Measurements from ENCODE around the gene XPO6. TPM values are rescaled to one million over a fixed set of nuclear protein-coding genes. Genes with fewer than 3 reads are reported as not detected.

XPO6 gene
- total RNA-seq, 3 donors from 2014 or later (not counting 1 experiment from before 2014, with no cell fraction given): 233 to 321 (median 240) TPM

DNA sequence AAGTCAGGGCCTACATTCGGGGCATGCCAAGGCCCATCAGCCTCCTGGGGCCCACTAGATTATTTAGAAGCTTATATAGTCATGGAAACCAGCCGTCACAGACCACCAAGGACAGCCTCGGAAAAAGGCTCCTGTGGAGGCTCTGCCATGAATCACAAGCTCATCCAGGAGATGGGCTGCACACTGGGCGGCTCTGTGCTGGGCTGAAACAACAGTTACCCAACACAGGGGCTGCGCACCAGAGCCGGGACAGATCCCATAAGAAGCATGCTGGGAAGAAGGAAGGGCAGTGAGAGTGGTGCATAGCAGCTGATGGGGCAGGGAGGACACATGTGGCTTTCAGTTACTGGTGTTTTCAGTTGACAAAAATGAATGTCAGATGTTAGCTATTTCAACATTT, 80.6 kb downstream of the XPO6 start:
- no peak for TF ChIP-seq CTCF (IDR thresholded peaks at IDR 0.05)
- intact Hi-C loops (cut with micrococcal nuclease): no loop called here
- Histone ChIP-seq H3K4me3 (ENCODE audit: low read length) (no peak overlapping the region), H3K27ac (ENCODE audit: low read length) (no peak overlapping the region), H3K27me3 (ENCODE audit: control insufficient read depth, insufficient read depth, low read length) (no peaks in the 10 kb centered on the region), H3K36me3 (ENCODE audit: control insufficient read depth, insufficient read depth, low read length) (peaks cover 88% of the 10 kb centered on the region), H3K9me3 (ENCODE audit: control insufficient read depth, insufficient read depth, low read length) (no peaks in the 10 kb centered on the region), H3K4me1 (ENCODE audit: control insufficient read depth, insufficient read depth, low read length) (peaks cover 4% of the 10 kb centered on the region)
- DNase-seq (no peak), ATAC-seq (no peak)
- H3K4me3 Mint-ChIP-seq: no peak overlapping the region
- peak overlapping the region; percentile 27 to 39 for H3K27ac Mint-ChIP-seq
- H3K9me3 Mint-ChIP-seq: no peaks in the 10 kb centered on the region
- no peaks in the 10 kb centered on the region for H3K27me3 Mint-ChIP-seq (ENCODE audit: low read depth in 2 of 2)
- peaks cover 31 to 41% of the 10 kb centered on the region in 2 donors for H3K4me1 Mint-ChIP-seq
- WGBS (ENCODE audit: insufficient coverage): 98% methylated on average over 6 of the region's 6 CpGs
- H3K36me3 Mint-ChIP-seq: peaks cover 24% of the 10 kb centered on the region

DNA sequence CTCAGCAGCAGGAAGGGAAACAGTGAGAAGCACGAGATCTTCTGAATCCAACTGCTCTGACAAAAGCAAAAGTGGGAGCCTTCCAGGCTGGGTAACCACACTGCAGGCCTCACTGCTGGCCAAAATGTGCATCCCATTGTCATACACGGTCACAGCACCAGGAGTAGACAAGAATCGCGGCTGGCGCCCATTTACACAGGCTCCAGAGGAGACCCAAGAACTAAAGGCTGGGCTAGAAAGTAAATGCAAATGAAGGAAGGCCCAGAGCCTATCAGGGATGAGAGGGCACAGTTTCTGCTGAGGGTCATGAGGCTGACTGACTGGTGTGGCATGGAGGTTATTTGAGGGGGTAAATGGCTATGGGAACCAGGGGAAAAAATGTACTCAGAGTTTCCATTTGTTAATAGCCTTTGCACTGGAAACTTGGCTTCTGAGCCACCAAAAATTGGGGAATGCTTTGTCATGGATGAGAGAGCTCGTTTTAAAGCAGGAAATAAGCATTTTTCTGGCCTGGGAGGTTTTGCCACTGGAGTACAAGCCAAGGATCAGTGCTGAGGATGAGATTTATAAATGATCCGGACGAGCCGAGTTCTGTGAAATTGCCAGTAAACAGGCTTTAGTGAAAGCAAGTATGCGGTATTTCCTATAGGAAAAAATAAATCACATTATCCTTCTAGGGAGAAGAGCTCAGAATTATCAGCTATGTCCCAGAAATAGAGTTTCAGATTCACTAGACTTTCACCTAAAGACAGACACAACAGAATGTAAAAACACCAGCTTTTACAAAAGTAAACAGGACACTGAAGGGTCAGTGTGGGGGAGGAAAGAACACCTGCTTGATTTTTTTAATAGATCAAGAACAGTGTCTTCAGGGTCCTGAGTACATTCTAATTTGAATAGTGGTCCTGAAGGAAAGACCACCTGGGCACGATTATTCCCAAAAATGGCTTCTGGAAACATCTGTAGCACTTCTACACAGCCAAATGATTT, 81.4 kb downstream of the XPO6 start:
- no peak overlapping the region for H3K4me3 Mint-ChIP-seq
- intact Hi-C loops (cut with micrococcal nuclease): no loop called here
- Histone ChIP-seq H3K27me3 (ENCODE audit: control insufficient read depth, insufficient read depth, low read length) (no peaks in the 10 kb centered on the region), H3K9me3 (ENCODE audit: control insufficient read depth, insufficient read depth, low read length) (no peaks in the 10 kb centered on the region), H3K4me3 (ENCODE audit: low read length) (no peak overlapping the region), H3K27ac (ENCODE audit: low read length) (no peak overlapping the region), H3K4me1 (ENCODE audit: control insufficient read depth, insufficient read depth, low read length) (peaks cover 9% of the 10 kb centered on the region), H3K36me3 (ENCODE audit: control insufficient read depth, insufficient read depth, low read length) (peaks cover 89% of the 10 kb centered on the region)
- H3K36me3 Mint-ChIP-seq: peaks cover 24% of the 10 kb centered on the region
- ATAC-seq: no peak
- DNase-seq: no peak
- WGBS (ENCODE audit: insufficient coverage): 95% methylated on average over 11 of the region's 11 CpGs
- peaks cover 38 to 48% of the 10 kb centered on the region in 2 donors for H3K4me1 Mint-ChIP-seq
- no peaks in the 10 kb centered on the region for H3K9me3 Mint-ChIP-seq
- peak overlapping the region; percentile 27 to 39 for H3K27ac Mint-ChIP-seq
- no peak for TF ChIP-seq CTCF (IDR thresholded peaks at IDR 0.05)
- no peaks in the 10 kb centered on the region for H3K27me3 Mint-ChIP-seq (ENCODE audit: low read depth in 2 of 2)

GRCh38 chr16:28126684-28127620, 84.8 kb downstream of the XPO6 start:
- 88% methylated on average over 14 of the region's 14 CpGs for WGBS (ENCODE audit: insufficient coverage)
- no peak for TF ChIP-seq CTCF (IDR thresholded peaks at IDR 0.05)
- H3K4me3 ChIP-seq (ENCODE audit: low read length): no peak overlapping the region
- intact Hi-C loops (cut with micrococcal nuclease): no loop called here
- no peak overlapping the region for H3K27ac ChIP-seq (ENCODE audit: low read length)
- peaks cover 9% of the 10 kb centered on the region for H3K4me1 ChIP-seq (ENCODE audit: control insufficient read depth, insufficient read depth, low read length)
- Mint-ChIP-seq H3K36me3 (peaks cover 24% of the 10 kb centered on the region), H3K4me1 (peaks cover 42 to 52% of the 10 kb centered on the region in 2 donors), H3K4me3 (no peak overlapping the region), H3K27me3 (ENCODE audit: low read depth in 2 of 2) (no peaks in the 10 kb centered on the region), H3K27ac (peak overlapping the region; percentile 59 to 88), H3K9me3 (no peaks in the 10 kb centered on the region)
- DNase-seq (no peak), ATAC-seq (no peak)
- H3K9me3 ChIP-seq (ENCODE audit: control insufficient read depth, insufficient read depth, low read length): no peaks in the 10 kb centered on the region
- peaks cover 81% of the 10 kb centered on the region for H3K36me3 ChIP-seq (ENCODE audit: control insufficient read depth, insufficient read depth, low read length)
- no peaks in the 10 kb centered on the region for H3K27me3 ChIP-seq (ENCODE audit: control insufficient read depth, insufficient read depth, low read length)
